Activated CD4-positive, alpha-beta T cell treated with anti-CD3 and anti-CD28 coated beads, Interleukin-2, amount 10 ng/mL, durations not matched to agents 24 days and 14 days (primary cell): ENCODE measurements around the gene JUN. TPM values are rescaled to one million over a fixed set of nuclear protein-coding genes. Genes with fewer than 3 reads are reported as not detected.
A peak's percentile ranks its signal among the peaks of the same experiment; 100 is the strongest.
"Not testable (repeated sequence)": the region's sequence is repeated elsewhere in the genome, so short reads cannot be mapped to it uniquely, and the experiment has no call there.

Experiments used
- DNase-seq: peaks from one replicate; pipeline ENCODE4 v3.0.0; 2022
- H3K27ac Mint-ChIP-seq: one replicate; pipeline ENCODE4 v1.8.0; 2022; ENCODE audit warnings: mild to moderate bottlenecking, mixed read lengths
- H3K27me3 Mint-ChIP-seq: one replicate; pipeline ENCODE4 v1.8.0; 2022; ENCODE audit warnings: mixed read lengths
- H3K36me3 Mint-ChIP-seq: one replicate; pipeline ENCODE4 v1.8.0; 2022; ENCODE audit warnings: low read depth, mild to moderate bottlenecking, mixed read lengths
- H3K4me1 Mint-ChIP-seq: one replicate; pipeline ENCODE4 v1.8.0; 2021; ENCODE audit warnings: mixed read lengths
- H3K4me3 Mint-ChIP-seq: one replicate; pipeline ENCODE4 v1.8.0; 2022; ENCODE audit warnings: mild to moderate bottlenecking, moderate library complexity, mixed read lengths
- H3K9me3 Mint-ChIP-seq: one replicate; pipeline ENCODE4 v1.8.0; 2021; ENCODE audit warnings: mixed read lengths
- intact Hi-C: fragments of 100-400 bp; cut with micrococcal nuclease; formaldehyde crosslinking; loops from one replicate; pipeline ENCODE4 v1.15.1; 2023
- total RNA-seq: library from RNA; stranded (reverse); gene quantifications from 2 replicates; pipeline ENCODE4 v1.2.3, GENCODE V29; 2022

Gene JUN
- total RNA-seq, 1 donor from 2014 or later, result 51.6 TPM

- H3K4me1 Mint-ChIP-seq, result peaks cover 7% of the 10 kb centered on the region
- no peaks in the 10 kb centered on the region for H3K9me3 Mint-ChIP-seq
- DNase-seq, result no peak
- intact Hi-C loops, result no loop called here
- H3K27ac Mint-ChIP-seq, result no peak overlapping the region
- peaks cover 13% of the 10 kb centered on the region for H3K36me3 Mint-ChIP-seq
- no peak overlapping the region for H3K4me3 Mint-ChIP-seq
- H3K27me3 Mint-ChIP-seq, result no peaks in the 10 kb centered on the region
Observed at GRCh38 chr1:58802640-58803399, 19.0 kb upstream of the JUN start.

- DNase-seq, H3K27me3 Mint-ChIP-seq, H3K4me1 Mint-ChIP-seq, intact Hi-C loops, H3K27ac Mint-ChIP-seq, H3K4me3 Mint-ChIP-seq, H3K9me3 Mint-ChIP-seq: not testable (repeated sequence)
- peaks cover 13% of the 10 kb centered on the region for H3K36me3 Mint-ChIP-seq
Observed at GRCh38 chr1:58801286-58801685, 17.4 kb upstream of the JUN start.

GRCh38 chr1:58799650-58800049 is 15.8 kb upstream of the JUN start:
- H3K27ac Mint-ChIP-seq, result no peak overlapping the region
- DNase-seq, result no peak
- no peak overlapping the region for H3K4me3 Mint-ChIP-seq
- peaks cover 7% of the 10 kb centered on the region for H3K36me3 Mint-ChIP-seq
- intact Hi-C loops, result no loop called here
- H3K4me1 Mint-ChIP-seq, result peaks cover 3% of the 10 kb centered on the region
- H3K27me3 Mint-ChIP-seq, result no peaks in the 10 kb centered on the region
- no peaks in the 10 kb centered on the region for H3K9me3 Mint-ChIP-seq

GRCh38 chr1:58798910-58799442 is 15.1 kb upstream of the JUN start:
- Mint-ChIP-seq H3K9me3 (no peaks in the 10 kb centered on the region), H3K36me3 (peaks cover 6% of the 10 kb centered on the region), H3K4me3 (no peak overlapping the region), H3K27ac (no peak overlapping the region), H3K4me1 (peaks cover 5% of the 10 kb centered on the region), H3K27me3 (no peaks in the 10 kb centered on the region)
- DNase-seq, result no peak
- intact Hi-C loops, result no loop called here

- Mint-ChIP-seq H3K9me3 (no peaks in the 10 kb centered on the region), H3K27ac (no peak overlapping the region), H3K36me3 (peaks cover 6% of the 10 kb centered on the region), H3K4me1 (peaks cover 8% of the 10 kb centered on the region), H3K27me3 (no peaks in the 10 kb centered on the region), H3K4me3 (no peak overlapping the region)
- DNase-seq, result no peak
- intact Hi-C loops, result no loop called here
Observed at GRCh38 chr1:58796416-58796815, 12.6 kb upstream of the JUN start.

- Mint-ChIP-seq H3K4me1 (peaks cover 18% of the 10 kb centered on the region), H3K27me3 (no peaks in the 10 kb centered on the region), H3K4me3 (no peak overlapping the region), H3K36me3 (peaks cover 14% of the 10 kb centered on the region), H3K27ac (no peak overlapping the region), H3K9me3 (no peaks in the 10 kb centered on the region)
- intact Hi-C loops, result no loop called here
- no peak for DNase-seq
Observed at GRCh38 chr1:58794585-58794984, 10.7 kb upstream of the JUN start.

GRCh38 chr1:58792846-58793245 is 9.0 kb upstream of the JUN start:
- no peak overlapping the region for H3K4me3 Mint-ChIP-seq
- intact Hi-C loops, result no loop called here
- no peaks in the 10 kb centered on the region for H3K27me3 Mint-ChIP-seq
- no peak overlapping the region for H3K27ac Mint-ChIP-seq
- H3K4me1 Mint-ChIP-seq, result peaks cover 18% of the 10 kb centered on the region
- no peaks in the 10 kb centered on the region for H3K9me3 Mint-ChIP-seq
- DNase-seq, result no peak
- peaks cover 25% of the 10 kb centered on the region for H3K36me3 Mint-ChIP-seq

GRCh38 chr1:58791106-58791505 is 7.3 kb upstream of the JUN start:
- intact Hi-C loops, result no loop called here
- Mint-ChIP-seq H3K4me1 (peaks cover 25% of the 10 kb centered on the region), H3K27me3 (no peaks in the 10 kb centered on the region), H3K36me3 (peaks cover 32% of the 10 kb centered on the region), H3K27ac (no peak overlapping the region), H3K9me3 (no peaks in the 10 kb centered on the region), H3K4me3 (no peak overlapping the region)
- DNase-seq, result no peak

GRCh38 chr1:58789996-58790660 is 6.3 kb upstream of the JUN start:
- intact Hi-C loops, result no loop called here
- Mint-ChIP-seq H3K27ac (no peak overlapping the region), H3K36me3 (peaks cover 32% of the 10 kb centered on the region), H3K4me3 (no peak overlapping the region), H3K9me3 (no peaks in the 10 kb centered on the region), H3K4me1 (peaks cover 25% of the 10 kb centered on the region), H3K27me3 (no peaks in the 10 kb centered on the region)
- DNase-seq, result no peak

GRCh38 chr1:58789322-58789856 is 5.5 kb upstream of the JUN start:
- H3K4me3 Mint-ChIP-seq, result no peak overlapping the region
- no peak overlapping the region for H3K27ac Mint-ChIP-seq
- DNase-seq, result no peak
- H3K27me3 Mint-ChIP-seq, result no peaks in the 10 kb centered on the region
- H3K9me3 Mint-ChIP-seq, result no peaks in the 10 kb centered on the region
- H3K4me1 Mint-ChIP-seq, result peaks cover 22% of the 10 kb centered on the region
- peaks cover 32% of the 10 kb centered on the region for H3K36me3 Mint-ChIP-seq
- intact Hi-C loops, result no loop called here

GRCh38 chr1:58788259-58788658 is 4.4 kb upstream of the JUN start:
- H3K27ac Mint-ChIP-seq, result no peak overlapping the region
- H3K4me3 Mint-ChIP-seq, result no peak overlapping the region
- no peaks in the 10 kb centered on the region for H3K9me3 Mint-ChIP-seq
- no peak for DNase-seq
- peaks cover 19% of the 10 kb centered on the region for H3K4me1 Mint-ChIP-seq
- intact Hi-C loops, result no loop called here
- H3K36me3 Mint-ChIP-seq, result peaks cover 34% of the 10 kb centered on the region
- H3K27me3 Mint-ChIP-seq, result peaks cover 2% of the 10 kb centered on the region

- Mint-ChIP-seq H3K4me1 (peaks cover 27% of the 10 kb centered on the region), H3K4me3 (peak overlapping the region; percentile 38), H3K27ac (no peak overlapping the region), H3K9me3 (no peaks in the 10 kb centered on the region), H3K36me3 (peaks cover 44% of the 10 kb centered on the region), H3K27me3 (peaks cover 2% of the 10 kb centered on the region)
- intact Hi-C loops, result no loop called here
- DNase-seq, result no peak
Observed at GRCh38 chr1:58786927-58787245, 3.0 kb upstream of the JUN start.

- intact Hi-C loops, result no loop called here
- peaks cover 31% of the 10 kb centered on the region for H3K4me1 Mint-ChIP-seq
- peak overlapping the region; percentile 38 for H3K4me3 Mint-ChIP-seq
Observed at GRCh38 chr1:58786184-58786926, 2.5 kb upstream of the JUN start.

More at GRCh38 chr1:58786184-58786926, 2.5 kb upstream of the JUN start:
- H3K36me3 Mint-ChIP-seq, result peaks cover 48% of the 10 kb centered on the region
- no peak for DNase-seq
- peaks cover 2% of the 10 kb centered on the region for H3K27me3 Mint-ChIP-seq
- H3K9me3 Mint-ChIP-seq, result no peaks in the 10 kb centered on the region
- peak overlapping the region; percentile 63 for H3K27ac Mint-ChIP-seq
